ENCODE measurements around the gene SLC29A3.
"Not testable (repeated sequence)": the region's sequence is repeated elsewhere in the genome, so short reads cannot be mapped to it uniquely, and the experiment has no call there.

The SLC29A3 gene

GRCh38 chr10:71294091-71294561 is 24.9 kb upstream of the SLC29A3 start:
- H3K36me3 ChIP-seq (ENCODE audit: insufficient read depth, low read depth, low read length): peaks cover 85% of the 10 kb centered on the region
- no peak overlapping the region for H3K4me3 ChIP-seq (ENCODE audit: low read length)
- H3K9me3 ChIP-seq (ENCODE audit: insufficient read depth, low read depth, low read length): no peaks in the 10 kb centered on the region
- H3K4me1 ChIP-seq (ENCODE audit: insufficient read depth, low read length): no peaks in the 10 kb centered on the region
- no peak overlapping the region for H3K9ac ChIP-seq (ENCODE audit: low read depth, low read length)
- no peak overlapping the region for H3K27ac ChIP-seq (ENCODE audit: low read length)
- no peaks in the 10 kb centered on the region for H3K27me3 ChIP-seq (ENCODE audit: insufficient read depth, low read length)

GRCh38 chr10:71294856-71295255 is 24.2 kb upstream of the SLC29A3 start:
- Histone ChIP-seq H3K27me3 (ENCODE audit: insufficient read depth, low read length) (no peaks in the 10 kb centered on the region), H3K9me3 (ENCODE audit: insufficient read depth, low read depth, low read length) (no peaks in the 10 kb centered on the region), H3K36me3 (ENCODE audit: insufficient read depth, low read depth, low read length) (peaks cover 80% of the 10 kb centered on the region)

GRCh38 chr10:71295641-71296040 is 23.4 kb upstream of the SLC29A3 start:
- Histone ChIP-seq H3K9me3 (ENCODE audit: insufficient read depth, low read depth, low read length) (no peaks in the 10 kb centered on the region), H3K27me3 (ENCODE audit: insufficient read depth, low read length) (no peaks in the 10 kb centered on the region), H3K4me1 (ENCODE audit: insufficient read depth, low read length) (no peaks in the 10 kb centered on the region), H3K36me3 (ENCODE audit: insufficient read depth, low read depth, low read length) (peaks cover 76% of the 10 kb centered on the region), H3K27ac (ENCODE audit: low read length) (no peak overlapping the region), H3K9ac (ENCODE audit: low read depth, low read length) (no peak overlapping the region), H3K4me3 (ENCODE audit: low read length) (no peak overlapping the region)

More at GRCh38 chr10:71294856-71295255, 24.2 kb upstream of the SLC29A3 start:
- H3K4me1 ChIP-seq (ENCODE audit: insufficient read depth, low read length): no peaks in the 10 kb centered on the region
- H3K4me3 ChIP-seq (ENCODE audit: low read length): no peak overlapping the region
- H3K9ac ChIP-seq (ENCODE audit: low read depth, low read length): no peak overlapping the region
- H3K27ac ChIP-seq (ENCODE audit: low read length): no peak overlapping the region

- Histone ChIP-seq H3K9me3 (ENCODE audit: insufficient read depth, low read depth, low read length) (no peaks in the 10 kb centered on the region), H3K27ac (ENCODE audit: low read length) (no peak overlapping the region), H3K9ac (ENCODE audit: low read depth, low read length) (no peak overlapping the region), H3K4me3 (ENCODE audit: low read length) (no peak overlapping the region), H3K36me3 (ENCODE audit: insufficient read depth, low read depth, low read length) (peaks cover 73% of the 10 kb centered on the region), H3K4me1 (ENCODE audit: insufficient read depth, low read length) (no peaks in the 10 kb centered on the region), H3K27me3 (ENCODE audit: insufficient read depth, low read length) (no peaks in the 10 kb centered on the region)
Measured at GRCh38 chr10:71296086-71296485, 23.0 kb upstream of the SLC29A3 start.

- not testable (repeated sequence) for H3K27ac ChIP-seq (ENCODE audit: low read length); H3K27me3 ChIP-seq (ENCODE audit: insufficient read depth, low read length); H3K9me3 ChIP-seq (ENCODE audit: insufficient read depth, low read depth, low read length); H3K9ac ChIP-seq (ENCODE audit: low read depth, low read length); H3K4me3 ChIP-seq (ENCODE audit: low read length); H3K4me1 ChIP-seq (ENCODE audit: insufficient read depth, low read length)
- peaks cover 66% of the 10 kb centered on the region for H3K36me3 ChIP-seq (ENCODE audit: insufficient read depth, low read depth, low read length)
Measured at GRCh38 chr10:71296811-71297210, 22.2 kb upstream of the SLC29A3 start.

- H3K9me3 ChIP-seq (ENCODE audit: insufficient read depth, low read depth, low read length): no peaks in the 10 kb centered on the region
- H3K36me3 ChIP-seq (ENCODE audit: insufficient read depth, low read depth, low read length): peaks cover 61% of the 10 kb centered on the region
- H3K9ac ChIP-seq (ENCODE audit: low read depth, low read length): no peak overlapping the region
- H3K27ac ChIP-seq (ENCODE audit: low read length): no peak overlapping the region
- no peaks in the 10 kb centered on the region for H3K27me3 ChIP-seq (ENCODE audit: insufficient read depth, low read length)
- no peaks in the 10 kb centered on the region for H3K4me1 ChIP-seq (ENCODE audit: insufficient read depth, low read length)
- no peak overlapping the region for H3K4me3 ChIP-seq (ENCODE audit: low read length)
Measured at GRCh38 chr10:71297343-71297742, 21.7 kb upstream of the SLC29A3 start.

- Histone ChIP-seq H3K9me3 (ENCODE audit: insufficient read depth, low read depth, low read length) (no peaks in the 10 kb centered on the region), H3K36me3 (ENCODE audit: insufficient read depth, low read depth, low read length) (peaks cover 43% of the 10 kb centered on the region), H3K27me3 (ENCODE audit: insufficient read depth, low read length) (no peaks in the 10 kb centered on the region), H3K9ac (ENCODE audit: low read depth, low read length) (no peak overlapping the region), H3K4me1 (ENCODE audit: insufficient read depth, low read length) (no peaks in the 10 kb centered on the region), H3K4me3 (ENCODE audit: low read length) (no peak overlapping the region), H3K27ac (ENCODE audit: low read length) (no peak overlapping the region)
Measured at GRCh38 chr10:71299071-71299785, 19.8 kb upstream of the SLC29A3 start.

GRCh38 chr10:71300555-71301370 is 18.3 kb upstream of the SLC29A3 start:
- Histone ChIP-seq H3K4me3 (ENCODE audit: low read length) (no peak overlapping the region), H3K9ac (ENCODE audit: low read depth, low read length) (no peak overlapping the region), H3K27me3 (ENCODE audit: insufficient read depth, low read length) (no peaks in the 10 kb centered on the region), H3K27ac (ENCODE audit: low read length) (no peak overlapping the region), H3K4me1 (ENCODE audit: insufficient read depth, low read length) (no peaks in the 10 kb centered on the region), H3K9me3 (ENCODE audit: insufficient read depth, low read depth, low read length) (no peaks in the 10 kb centered on the region), H3K36me3 (ENCODE audit: insufficient read depth, low read depth, low read length) (peaks cover 32% of the 10 kb centered on the region)

GRCh38 chr10:71301371-71301916 is 17.6 kb upstream of the SLC29A3 start:
- no peak overlapping the region for H3K4me3 ChIP-seq (ENCODE audit: low read length)
- no peak overlapping the region for H3K9ac ChIP-seq (ENCODE audit: low read depth, low read length)
- H3K36me3 ChIP-seq (ENCODE audit: insufficient read depth, low read depth, low read length): peaks cover 25% of the 10 kb centered on the region
- H3K27me3 ChIP-seq (ENCODE audit: insufficient read depth, low read length): no peaks in the 10 kb centered on the region
- H3K9me3 ChIP-seq (ENCODE audit: insufficient read depth, low read depth, low read length): no peaks in the 10 kb centered on the region
- no peaks in the 10 kb centered on the region for H3K4me1 ChIP-seq (ENCODE audit: insufficient read depth, low read length)
- H3K27ac ChIP-seq (ENCODE audit: low read length): no peak overlapping the region

GRCh38 chr10:71302451-71302850 is 16.6 kb upstream of the SLC29A3 start:
- no peak overlapping the region for H3K27ac ChIP-seq (ENCODE audit: low read length)
- no peaks in the 10 kb centered on the region for H3K4me1 ChIP-seq (ENCODE audit: insufficient read depth, low read length)
- H3K9me3 ChIP-seq (ENCODE audit: insufficient read depth, low read depth, low read length): no peaks in the 10 kb centered on the region
- H3K4me3 ChIP-seq (ENCODE audit: low read length): no peak overlapping the region
- H3K36me3 ChIP-seq (ENCODE audit: insufficient read depth, low read depth, low read length): peaks cover 17% of the 10 kb centered on the region
- no peaks in the 10 kb centered on the region for H3K27me3 ChIP-seq (ENCODE audit: insufficient read depth, low read length)
- no peak overlapping the region for H3K9ac ChIP-seq (ENCODE audit: low read depth, low read length)

GRCh38 chr10:71302874-71303568 is 16.0 kb upstream of the SLC29A3 start:
- Histone ChIP-seq H3K27ac (ENCODE audit: low read length) (no peak overlapping the region), H3K36me3 (ENCODE audit: insufficient read depth, low read depth, low read length) (peaks cover 12% of the 10 kb centered on the region), H3K4me1 (ENCODE audit: insufficient read depth, low read length) (no peaks in the 10 kb centered on the region)

More at GRCh38 chr10:71302874-71303568, 16.0 kb upstream of the SLC29A3 start:
- H3K9me3 ChIP-seq (ENCODE audit: insufficient read depth, low read depth, low read length): no peaks in the 10 kb centered on the region
- H3K27me3 ChIP-seq (ENCODE audit: insufficient read depth, low read length): no peaks in the 10 kb centered on the region
- no peak overlapping the region for H3K9ac ChIP-seq (ENCODE audit: low read depth, low read length)
- H3K4me3 ChIP-seq (ENCODE audit: low read length): no peak overlapping the region

Measured in iPS-20b (cell line).